Measurements from ENCODE around the gene WNT11. TPM values are rescaled to one million over a fixed set of nuclear protein-coding genes. Genes with fewer than 3 reads are reported as not detected.

Gene WNT11
- total RNA-seq, 1 donor from 2014 or later, result not detected

GRCh38 chr11:76155500-76156227 lies 50.6 kb downstream of the WNT11 start:
- DNase-seq (ENCODE audit: low read depth), result no peak

- peak; percentile 4 for DNase-seq (ENCODE audit: low read depth)
Measured at GRCh38 chr11:76153571-76153923, 52.8 kb downstream of the WNT11 start.

GRCh38 chr11:76152741-76153570 lies 53.3 kb downstream of the WNT11 start:
- no peak for DNase-seq (ENCODE audit: low read depth)

- peak; percentile 64 for DNase-seq (ENCODE audit: low read depth)
Measured at GRCh38 chr11:76152086-76152681, 54.1 kb downstream of the WNT11 start.

GRCh38 chr11:76151556-76152085 lies 54.7 kb downstream of the WNT11 start:
- DNase-seq (ENCODE audit: low read depth), result no peak

- DNase-seq (ENCODE audit: low read depth), result no peak
Measured at GRCh38 chr11:76150141-76150540, 56.2 kb downstream of the WNT11 start.

- DNase-seq (ENCODE audit: low read depth), result no peak
Measured at GRCh38 chr11:76149713-76150112, 56.6 kb downstream of the WNT11 start.

- DNase-seq (ENCODE audit: low read depth), result no peak
Measured at GRCh38 chr11:76148941-76149613, 57.2 kb downstream of the WNT11 start.

- no peak for DNase-seq (ENCODE audit: low read depth)
Measured at GRCh38 chr11:76148231-76148630, 58.1 kb downstream of the WNT11 start.

GRCh38 chr11:76147106-76147740 lies 59.1 kb downstream of the WNT11 start:
- no peak for DNase-seq (ENCODE audit: low read depth)

- no peak for DNase-seq (ENCODE audit: low read depth)
Measured at GRCh38 chr11:76143274-76143673, 63.0 kb downstream of the WNT11 start.

- DNase-seq (ENCODE audit: low read depth), result no peak
Measured at GRCh38 chr11:76141901-76142588, 64.3 kb downstream of the WNT11 start.

- DNase-seq (ENCODE audit: low read depth), result no peak
Measured at GRCh38 chr11:76140912-76141574, 65.3 kb downstream of the WNT11 start.

GRCh38 chr11:76139314-76139713 lies 67.0 kb downstream of the WNT11 start:
- DNase-seq (ENCODE audit: low read depth), result no peak

Other genes with a start within 250 kb of the WNT11 start
- gene THAP12, start 174.6 kb upstream of the WNT11 start, total RNA-seq, result 39.2 and 47.9 TPM in 2 replicates
- gene GVQW3, start 174.8 kb upstream of the WNT11 start, total RNA-seq, result 0.17 and 1.3 TPM in 2 replicates
- 6.6 and 12.2 TPM in 2 replicates for gene EMSY, start 238.5 kb upstream of the WNT11 start, total RNA-seq